HG03457 (cell line): ENCODE measurements around the gene DAGLB.

ENCODE experiments used
- ATAC-seq: cut with Tn5 transposase; IDR thresholded peaks from one replicate; pipeline ENCODE4 v1.9.1; 2021; ENCODE audit warnings: moderate number of reproducible peaks; ENCODE audit not compliant: unreplicated experiment

Gene DAGLB

DNA sequence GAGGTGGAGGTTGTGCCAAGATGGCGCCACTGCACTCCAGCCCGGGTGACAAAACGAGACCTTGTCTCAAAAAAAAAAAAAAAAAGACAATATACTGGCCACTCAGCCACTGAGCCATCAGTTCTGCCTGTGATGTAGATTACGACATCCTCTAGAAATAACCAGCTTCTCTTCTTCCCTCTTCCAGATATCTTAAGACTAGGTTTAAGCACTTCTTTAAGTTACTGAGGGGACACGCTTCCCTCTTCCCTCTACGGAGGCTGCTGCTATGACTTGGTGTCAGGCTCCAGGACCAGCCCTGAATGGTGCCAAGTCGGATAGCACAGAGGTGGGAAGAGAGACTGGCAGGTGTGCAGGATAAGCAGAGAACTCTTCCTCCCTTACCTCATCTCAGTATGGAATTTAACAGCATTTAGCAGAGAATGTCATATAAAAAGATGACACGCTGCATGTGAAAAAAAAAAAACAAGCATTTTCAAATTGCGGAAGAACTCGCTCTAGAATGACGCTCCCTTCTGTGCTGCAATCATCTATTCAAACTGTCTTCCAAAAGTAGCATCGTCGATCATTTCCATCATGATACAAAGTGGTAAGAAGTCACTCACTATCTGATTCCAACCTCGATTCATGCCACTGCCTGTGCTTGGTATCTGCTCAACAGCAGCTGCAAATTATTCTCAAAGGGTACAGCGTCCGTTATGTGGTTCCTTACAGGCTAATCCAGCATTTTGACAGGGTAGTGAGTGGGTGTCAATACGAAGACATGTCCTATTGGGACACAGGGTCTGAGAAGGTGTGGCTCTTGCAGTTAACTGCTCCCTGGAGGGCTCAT lies 13.8 kb downstream of the DAGLB start:
- ATAC-seq: no peak

DNA sequence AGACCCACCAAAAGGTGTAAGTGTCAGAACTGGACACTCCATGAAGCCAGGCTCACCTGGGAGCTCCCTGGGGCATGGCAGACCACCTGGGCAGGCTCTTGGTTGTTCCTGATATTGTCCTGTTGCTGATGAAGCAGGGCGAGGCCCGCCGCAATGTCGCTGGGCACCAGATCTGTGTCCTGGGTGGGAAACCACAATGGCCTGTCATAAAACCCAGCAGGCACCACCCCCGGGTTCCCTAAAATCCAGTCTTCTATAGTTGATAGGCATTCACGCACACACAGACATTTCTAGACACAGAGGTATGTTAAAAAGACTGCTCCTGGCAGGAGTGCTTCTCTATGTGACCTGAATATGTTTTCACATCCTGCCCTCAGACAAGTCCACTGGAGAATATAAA lies 15.0 kb downstream of the DAGLB start:
- no peak for ATAC-seq

- no peak for ATAC-seq
Measured at GRCh38 chr7:6430974-6431373, 16.8 kb downstream of the DAGLB start.

- ATAC-seq: no peak
Measured at GRCh38 chr7:6430271-6430940, 17.3 kb downstream of the DAGLB start.

DNA sequence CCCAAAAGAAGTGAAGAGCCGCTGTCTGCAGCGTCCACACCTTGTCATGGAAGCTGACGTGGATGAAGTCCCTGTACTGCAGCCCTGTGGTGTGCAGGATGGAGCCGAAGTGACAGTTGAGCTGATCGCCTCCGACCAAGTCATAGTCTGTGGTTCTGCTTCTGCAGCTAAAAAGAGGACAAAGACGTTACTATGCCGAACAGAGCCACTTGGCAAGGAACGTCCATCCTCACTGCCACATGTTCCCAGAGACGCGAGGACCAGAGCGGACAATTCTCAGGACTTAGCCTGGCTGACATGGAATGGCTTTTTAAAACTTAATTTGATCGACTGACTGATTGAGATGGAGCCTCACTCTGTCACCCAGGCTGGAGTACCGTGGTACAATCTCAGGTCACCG lies 21.8 kb downstream of the DAGLB start:
- no peak for ATAC-seq

GRCh38 chr7:6423942-6424701 lies 23.6 kb downstream of the DAGLB start:
- ATAC-seq: no peak

DNA sequence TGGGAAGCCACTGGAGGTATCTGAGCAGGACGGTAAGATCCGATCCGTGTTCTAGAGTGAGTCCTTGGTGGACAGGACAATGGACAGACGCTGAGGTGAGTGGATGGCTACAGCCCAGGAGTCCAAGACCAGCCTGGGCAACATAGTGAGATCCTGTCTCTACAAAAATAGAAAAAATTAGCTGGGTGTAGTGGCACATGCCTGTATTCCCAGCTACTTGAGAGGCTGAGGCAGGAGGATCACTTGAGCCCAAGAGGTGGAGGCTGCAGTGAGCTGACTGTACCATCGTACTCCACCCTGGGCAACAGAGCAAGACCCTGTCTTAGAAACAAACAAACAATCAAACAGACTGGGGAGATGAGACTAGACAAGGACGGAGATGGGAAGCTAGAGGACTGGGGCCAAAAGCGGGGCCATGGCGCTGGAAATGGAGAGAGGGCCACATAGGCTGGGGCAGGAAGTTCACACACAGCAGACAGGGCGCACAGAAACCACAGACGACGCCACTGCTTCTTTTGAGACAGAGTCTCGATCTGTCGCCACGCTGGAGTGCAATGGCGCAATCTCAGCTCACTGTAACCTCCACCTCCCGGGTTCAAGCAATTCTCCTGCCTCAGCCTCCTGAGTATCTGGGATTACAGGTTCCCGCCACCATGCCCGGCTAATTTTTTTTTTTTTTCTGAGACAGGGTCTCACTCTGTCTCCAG lies 24.7 kb downstream of the DAGLB start:
- no peak for ATAC-seq

DNA sequence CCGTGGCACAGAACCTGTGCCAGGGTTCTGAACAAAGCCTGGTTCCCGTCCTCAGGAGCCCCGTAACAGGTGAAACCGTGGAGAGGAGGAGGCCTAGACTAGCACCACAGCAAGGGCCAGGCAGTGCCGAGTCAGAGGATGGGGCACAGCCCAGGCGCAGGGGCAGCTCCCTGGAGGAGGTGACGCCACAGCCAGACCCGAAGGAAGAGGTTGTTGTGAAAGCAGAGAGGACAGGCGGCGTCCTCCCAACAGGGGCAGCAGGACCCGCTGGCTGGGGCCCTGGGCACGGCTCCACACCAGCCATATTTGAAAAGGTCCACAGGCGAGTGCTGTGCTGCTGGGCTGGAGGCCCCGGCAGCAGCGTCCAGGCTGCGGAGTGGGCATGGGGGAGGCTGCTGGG lies 25.7 kb downstream of the DAGLB start:
- ATAC-seq: no peak

DNA sequence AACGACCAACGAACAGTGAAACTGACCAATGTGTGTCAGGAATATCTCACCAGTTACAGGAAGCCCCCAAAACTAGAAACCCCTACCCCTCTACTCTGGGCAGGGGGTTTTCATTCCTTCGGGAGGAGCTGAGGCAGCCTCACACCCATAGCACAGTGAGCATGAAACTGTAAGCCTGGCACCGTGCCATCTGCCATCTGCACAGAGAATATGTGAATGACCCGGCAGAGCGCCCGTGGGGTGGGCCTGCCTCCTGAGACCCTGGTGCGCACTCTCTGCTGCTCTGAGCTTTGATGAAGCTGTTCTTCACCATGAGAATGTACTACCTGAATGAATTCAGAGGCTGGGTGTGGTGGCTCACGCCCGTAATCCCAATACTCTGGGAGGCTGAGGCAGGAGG lies 27.1 kb downstream of the DAGLB start:
- ATAC-seq: no peak

- no peak for ATAC-seq
Measured at GRCh38 chr7:6419310-6419773, 28.4 kb downstream of the DAGLB start.

DNA sequence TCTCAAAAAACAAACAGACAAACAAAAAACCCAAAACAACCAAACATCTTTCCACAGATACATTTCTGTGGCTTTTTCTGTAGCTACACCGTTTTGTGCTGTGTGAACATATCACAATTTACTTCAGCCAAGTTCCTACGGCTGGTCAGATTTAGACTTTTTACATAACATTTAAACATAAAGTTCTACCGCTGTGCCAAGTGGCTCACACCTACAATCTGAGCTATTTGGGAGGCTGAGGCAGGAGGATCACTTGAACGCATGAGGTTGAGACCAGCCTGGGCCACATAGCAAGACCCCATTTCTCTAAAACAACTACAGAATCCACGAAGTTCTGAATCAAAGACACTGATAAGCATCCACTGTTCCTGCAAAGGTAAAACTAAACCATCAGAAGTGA lies 30.3 kb downstream of the DAGLB start:
- ATAC-seq: no peak

DNA sequence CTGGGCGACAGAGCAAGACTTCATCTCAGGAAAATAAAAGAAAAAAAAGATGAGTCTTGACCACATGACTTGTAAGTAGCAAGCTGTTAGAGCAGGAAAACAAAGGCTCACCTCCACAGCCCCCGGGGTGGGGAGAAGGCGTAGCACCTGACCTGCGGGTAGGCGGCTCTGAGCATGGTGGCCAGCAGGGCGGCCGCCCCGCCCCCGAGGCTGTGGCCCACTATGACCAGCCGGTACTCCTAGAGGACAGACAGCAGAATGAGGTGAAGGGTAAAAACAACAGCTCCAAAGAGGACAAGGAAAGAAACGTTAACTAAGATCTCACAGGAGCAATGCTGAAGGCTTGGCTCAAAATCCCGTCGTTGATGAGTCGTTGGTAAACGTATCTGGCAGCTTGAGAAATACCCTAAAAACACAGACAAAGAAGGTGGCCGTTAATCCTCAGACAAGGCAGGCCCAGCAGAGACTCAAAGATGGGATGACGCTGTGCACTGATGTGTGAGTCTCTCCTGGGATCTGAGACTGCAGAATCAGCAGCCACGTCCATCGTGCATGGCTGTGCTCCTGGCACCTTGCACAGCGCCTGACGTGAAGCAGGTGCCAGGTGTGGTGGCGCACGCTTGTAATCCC lies 31.1 kb downstream of the DAGLB start:
- no peak for ATAC-seq

GRCh38 chr7:6413637-6414036 lies 34.1 kb downstream of the DAGLB start:
- no peak for ATAC-seq

DNA sequence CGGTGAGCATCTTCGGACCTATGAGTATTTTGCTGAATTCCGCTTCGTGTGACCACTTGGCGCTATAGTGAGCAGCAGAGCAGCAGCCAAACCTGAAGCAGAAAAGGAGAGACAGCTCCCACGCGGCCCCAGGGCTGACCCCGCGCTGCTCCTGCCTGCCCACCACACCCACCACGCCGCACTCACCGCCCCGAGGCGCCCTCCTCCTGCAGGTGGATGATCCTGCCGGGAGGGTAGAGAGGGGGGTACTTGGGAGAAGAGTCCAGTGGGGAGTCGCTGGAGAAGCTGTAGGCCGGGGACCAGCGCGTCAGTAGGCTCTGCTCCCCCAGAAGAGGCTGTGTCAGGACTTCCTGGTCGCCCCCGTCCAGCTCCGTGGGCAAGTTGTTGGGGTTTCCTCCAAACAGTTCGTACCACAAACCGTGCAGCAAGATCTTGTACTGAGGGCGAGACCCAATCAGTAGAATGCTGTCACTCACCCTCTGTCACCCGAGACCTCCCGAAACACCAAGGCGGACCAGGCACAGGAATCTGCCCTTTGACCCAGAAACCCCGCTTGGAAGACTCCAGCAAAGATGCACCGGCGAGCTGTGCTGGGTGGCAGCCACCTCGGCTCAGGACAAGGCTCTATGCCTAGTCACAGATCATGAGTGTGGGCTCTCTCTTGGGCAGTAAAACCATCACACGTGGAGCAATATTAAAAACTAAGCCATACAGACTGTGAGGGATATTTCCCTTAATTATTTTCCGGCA lies 37.6 kb downstream of the DAGLB start:
- no peak for ATAC-seq

DNA sequence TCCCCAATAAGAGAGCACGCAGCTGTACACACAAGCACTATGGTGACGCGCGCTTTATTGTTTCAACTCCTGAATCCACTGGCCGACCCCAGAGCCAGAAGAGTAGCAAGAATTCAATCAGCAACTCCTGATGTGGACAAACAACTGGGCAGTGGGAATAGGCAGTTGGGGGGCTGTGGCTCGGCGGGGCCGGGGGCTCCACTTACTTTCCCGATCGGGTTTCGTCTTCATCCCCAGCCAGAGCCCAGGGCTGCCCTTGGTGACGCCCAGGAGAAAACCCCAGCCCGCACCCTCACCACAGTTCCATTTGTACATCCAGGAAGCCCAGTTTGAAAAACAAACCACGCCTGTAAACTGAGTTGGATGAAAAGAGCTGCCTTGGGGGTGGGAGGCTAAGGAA lies 38.7 kb downstream of the DAGLB start:
- no peak for ATAC-seq

DNA sequence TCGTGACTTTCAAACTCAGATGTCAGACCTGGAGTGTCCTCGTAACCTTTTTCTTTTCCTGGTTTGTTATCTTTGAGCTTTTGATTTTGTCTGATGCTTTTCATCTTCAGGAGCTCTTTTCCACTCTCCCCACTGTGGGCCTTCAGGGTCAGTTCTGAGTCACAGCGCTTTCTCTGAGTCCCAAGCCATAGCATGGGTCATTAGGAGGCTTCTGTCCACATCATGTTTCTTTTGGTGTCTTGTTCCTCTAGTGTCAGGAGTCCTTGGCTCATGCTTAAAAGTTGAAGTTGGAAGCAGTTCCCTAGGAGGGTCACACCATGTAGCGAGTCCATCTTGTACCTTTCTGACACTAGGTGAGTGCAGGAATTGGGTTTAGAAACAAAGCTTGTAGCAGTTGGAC lies 40.3 kb downstream of the DAGLB start:
- ATAC-seq: no peak

- no peak for ATAC-seq
Measured at GRCh38 chr7:6406121-6406520, 41.6 kb downstream of the DAGLB start.

DNA sequence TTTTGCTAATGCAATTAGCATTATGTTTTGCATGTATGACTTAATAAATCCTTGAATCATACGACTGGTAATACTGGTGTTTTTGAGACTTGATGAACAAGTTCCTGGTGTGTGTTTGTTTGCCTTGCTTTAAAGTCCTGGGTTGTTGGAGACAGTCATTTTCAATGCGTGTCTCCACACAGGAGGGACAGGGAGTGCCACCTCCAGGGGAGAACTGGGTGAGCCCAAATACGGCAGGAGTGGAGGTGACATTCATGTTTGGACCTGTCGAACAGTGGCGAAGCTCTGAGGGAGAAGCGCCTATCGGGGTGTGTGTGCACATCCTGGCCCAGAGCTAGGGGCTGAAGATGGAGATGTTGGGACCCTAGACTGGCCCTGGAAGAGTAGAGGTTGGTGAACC lies 43.8 kb downstream of the DAGLB start:
- ATAC-seq: no peak

DNA sequence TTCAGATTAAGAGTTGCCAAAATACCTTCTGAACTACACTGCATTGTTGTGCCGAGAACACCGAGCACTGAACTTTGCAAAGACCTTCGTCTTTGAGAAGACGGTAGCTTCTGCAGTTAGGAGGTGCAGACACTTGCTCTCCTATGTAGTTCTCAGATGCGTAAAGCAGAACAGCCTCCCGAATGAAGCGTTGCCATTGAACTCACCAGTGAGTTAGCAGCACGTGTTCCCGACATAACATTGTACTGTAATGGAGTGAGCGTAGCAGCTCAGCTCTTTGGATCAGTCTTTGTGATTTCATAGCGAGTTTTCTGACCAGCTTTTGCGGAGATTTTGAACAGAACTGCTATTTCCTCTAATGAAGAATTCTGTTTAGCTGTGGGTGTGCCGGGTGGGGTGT lies 45.0 kb downstream of the DAGLB start:
- ATAC-seq: no peak

GRCh38 chr7:6402041-6402440 lies 45.7 kb downstream of the DAGLB start:
- ATAC-seq: no peak
